ENCODE measurements around the gene FRMD7. TPM values are rescaled to one million over a fixed set of nuclear protein-coding genes. Genes with fewer than 3 reads are reported as not detected.

Gene FRMD7
- total and polyA plus RNA-seq, 2 experiments from 2014 or later: not detected

DNA sequence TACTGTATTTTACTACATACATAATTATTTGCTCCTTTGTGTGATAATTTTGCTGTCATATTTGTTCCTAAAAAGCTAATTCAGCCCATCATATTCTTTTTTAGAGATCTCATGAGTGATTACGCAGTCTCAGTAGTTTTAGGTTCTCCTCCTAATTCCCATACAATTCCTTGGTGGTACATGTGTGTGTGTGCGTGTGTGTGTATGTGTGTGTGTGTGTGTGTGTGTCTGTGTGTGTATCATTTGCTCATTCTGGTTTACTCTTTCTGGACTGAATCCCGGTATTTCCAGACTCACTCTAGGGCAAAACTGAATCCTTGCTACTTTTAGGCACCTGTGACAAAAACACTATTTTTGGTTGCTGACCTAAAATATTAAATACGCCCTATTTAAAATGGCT, 69.8 kb downstream of the FRMD7 start:
- no peaks in the 10 kb centered on the region for H3K9me2 ChIP-seq (ENCODE audit: insufficient read depth)
- no peak overlapping the region for H2AFZ ChIP-seq
- no peak for ATAC-seq
- no peak overlapping the region for H3K4me2 ChIP-seq
- no peaks in the 10 kb centered on the region; the same call in 1 of the 2 replicates for H4K20me1 ChIP-seq (replicated peaks; ENCODE audit: insufficient read depth)
- H3K36me3 Mint-ChIP-seq (ENCODE audit: low read depth): no peaks in the 10 kb centered on the region; the same call in 1 of the 3 replicates
- H3K4me3 Mint-ChIP-seq: no peak overlapping the region
- no peak for TF ChIP-seq ZNF114 (CRISPR knock-in tag; IDR thresholded peaks at IDR 0.05)
- TF ChIP-seq ZNF462 (CRISPR knock-in tag; IDR thresholded peaks at IDR 0.05): no peak
- TF ChIP-seq, protein P1, sequence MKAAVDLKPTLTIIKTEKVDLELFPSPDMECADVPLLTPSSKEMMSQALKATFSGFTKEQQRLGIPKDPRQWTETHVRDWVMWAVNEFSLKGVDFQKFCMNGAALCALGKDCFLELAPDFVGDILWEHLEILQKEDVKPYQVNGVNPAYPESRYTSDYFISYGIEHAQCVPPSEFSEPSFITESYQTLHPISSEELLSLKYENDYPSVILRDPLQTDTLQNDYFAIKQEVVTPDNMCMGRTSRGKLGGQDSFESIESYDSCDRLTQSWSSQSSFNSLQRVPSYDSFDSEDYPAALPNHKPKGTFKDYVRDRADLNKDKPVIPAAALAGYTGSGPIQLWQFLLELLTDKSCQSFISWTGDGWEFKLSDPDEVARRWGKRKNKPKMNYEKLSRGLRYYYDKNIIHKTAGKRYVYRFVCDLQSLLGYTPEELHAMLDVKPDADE (IDR thresholded peaks at IDR 0.05): no peak
- TF ChIP-seq JUNB (IDR thresholded peaks at IDR 0.05; ENCODE audit: unreplicated experiment): no peak
- no peak for TF ChIP-seq NANOG (IDR thresholded peaks at IDR 0.05; ENCODE audit: borderline replicate concordance)
- no peak for TF ChIP-seq CTCF (conservative IDR thresholded peaks at IDR 0.05; ENCODE audit: low read depth in 2 of 2)
- TF ChIP-seq EZH2 (IDR thresholded peaks at IDR 0.05; ENCODE audit: low read depth, unreplicated experiment): no peak
- TF ChIP-seq POLR2AphosphoS5 (IDR thresholded peaks at IDR 0.05; ENCODE audit: low read depth): no peak
- no peak for TF ChIP-seq REST (IDR thresholded peaks at IDR 0.05; ENCODE audit: unreplicated experiment)
- no peak for TF ChIP-seq ZNF331 (CRISPR knock-in tag; IDR thresholded peaks at IDR 0.05; ENCODE audit: low read depth)
- no peak for TF ChIP-seq CREB1 (CRISPR knock-in tag; IDR thresholded peaks at IDR 0.05; ENCODE audit: low read depth)
- TF ChIP-seq STAT1 (IDR thresholded peaks at IDR 0.05; ENCODE audit: unreplicated experiment): no peak
- TF ChIP-seq EZH2phosphoT487 (IDR thresholded peaks at IDR 0.05; ENCODE audit: unreplicated experiment): no peak
- peaks cover 30% of the 10 kb centered on the region for H3K79me2 ChIP-seq (replicated peaks; ENCODE audit: insufficient read depth)
- H3K27ac Mint-ChIP-seq: no peak overlapping the region
- no peaks in the 10 kb centered on the region for H3K27me3 Mint-ChIP-seq (ENCODE audit: insufficient read depth, low read depth, poor library complexity)
- H3K4me3 ChIP-seq: no peak overlapping the region
- H3K27me3 ChIP-seq (ENCODE audit: insufficient read depth): no peaks in the 10 kb centered on the region
- no peak for DNase-seq (ENCODE audit: low spot score)
- no peak overlapping the region for H3K27ac ChIP-seq (ENCODE audit: low read depth)
- no peaks in the 10 kb centered on the region for H3K9me3 Mint-ChIP-seq
- H3F3A ChIP-seq (replicated peaks; ENCODE audit: low read depth): no peaks in the 10 kb centered on the region
- no peaks in the 10 kb centered on the region for H3K4me1 ChIP-seq (ENCODE audit: insufficient read depth)
- no peaks in the 10 kb centered on the region; the same call in 2 of the 3 replicates for H3K4me1 Mint-ChIP-seq
- no peaks in the 10 kb centered on the region for H3K36me3 ChIP-seq (ENCODE audit: insufficient read depth)

All from GM23338 (cell line).